Fibroblast of skin of scalp (primary cell): Measurements from ENCODE around the gene CYP4F22.
"Not testable (repeated sequence)": the region's sequence is repeated elsewhere in the genome, so short reads cannot be mapped to it uniquely, and the experiment has no call there.

Experiments
- DNase-seq: peaks from one replicate; pipeline ENCODE4 v3.0.0-alpha.2; 2013

Gene CYP4F22

GRCh38 chr19:15577184-15577771 lies 69.0 kb downstream of the CYP4F22 start:
- DNase-seq = no peak

- DNase-seq = no peak
Observed at GRCh38 chr19:15583346-15583745, 75.0 kb downstream of the CYP4F22 start.

DNA sequence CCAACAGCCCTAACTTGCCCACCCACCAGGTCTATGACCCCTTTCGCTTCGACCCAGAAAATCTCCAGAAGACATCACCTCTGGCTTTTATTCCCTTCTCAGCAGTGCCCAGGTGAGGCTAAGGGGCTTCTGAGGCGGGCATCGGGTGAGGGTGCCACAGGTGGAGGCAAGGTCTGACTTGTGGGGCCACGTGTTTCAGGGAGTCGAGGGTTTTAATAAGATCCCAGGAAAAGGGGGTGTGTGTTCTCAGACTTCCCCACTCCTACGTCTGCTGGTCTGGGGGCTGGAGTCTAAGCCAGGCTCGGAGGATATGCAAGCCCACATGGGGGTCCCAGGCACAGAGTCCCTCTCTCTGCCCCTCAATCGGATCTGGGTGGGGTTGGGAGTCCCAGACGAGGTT lies 75.8 kb downstream of the CYP4F22 start:
- no peak for DNase-seq

DNA sequence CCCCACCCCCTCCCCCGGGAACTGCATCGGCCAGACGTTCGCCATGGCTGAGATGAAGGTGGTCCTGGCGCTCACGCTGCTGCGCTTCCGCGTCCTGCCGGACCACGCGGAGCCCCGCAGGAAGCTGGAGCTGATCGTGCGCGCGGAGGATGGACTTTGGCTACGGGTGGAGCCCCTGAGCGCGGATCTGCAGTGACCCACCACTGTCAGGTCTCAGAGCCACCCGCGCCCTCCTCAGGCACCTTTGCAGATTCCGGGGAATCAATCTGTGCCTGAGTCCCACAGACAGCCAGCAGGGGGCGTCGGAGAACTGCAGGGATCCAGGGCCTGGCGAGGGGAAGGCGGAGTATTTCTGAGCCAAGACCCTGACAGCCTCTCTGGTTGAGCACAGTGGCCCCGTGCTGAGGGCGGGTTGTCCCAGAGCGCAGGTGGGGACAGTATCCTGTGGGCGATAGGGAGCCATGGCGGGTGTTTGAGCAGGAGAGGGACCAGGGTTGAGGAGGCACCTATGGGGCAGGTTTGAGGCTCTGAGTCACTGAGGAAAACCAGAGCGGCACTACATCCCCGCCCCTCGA lies 76.3 kb downstream of the CYP4F22 start:
- peak; percentile 56 for DNase-seq

GRCh38 chr19:15587663-15588062 lies 79.3 kb downstream of the CYP4F22 start:
- no peak for DNase-seq

DNA sequence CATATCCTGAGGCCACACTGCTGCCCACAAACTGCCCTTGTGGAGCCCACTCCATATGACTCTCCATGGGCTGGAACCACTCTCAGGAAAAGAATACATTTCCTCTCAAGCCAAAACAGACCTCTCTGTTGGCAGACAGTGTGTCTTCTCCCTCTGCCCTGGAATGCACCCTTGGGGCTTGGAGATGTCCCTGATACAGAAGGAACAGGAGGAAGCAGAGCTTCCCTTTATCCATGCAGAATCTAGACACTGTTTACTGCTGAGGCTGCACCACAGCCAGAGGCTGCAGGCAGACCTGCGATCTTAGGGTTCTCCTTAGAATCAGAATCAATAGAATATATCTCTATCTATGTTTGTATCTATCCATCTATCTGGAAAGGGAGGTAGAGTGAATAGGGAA lies 79.9 kb downstream of the CYP4F22 start:
- no peak for DNase-seq

- DNase-seq = no peak
Observed at GRCh38 chr19:15589760-15590451, 81.6 kb downstream of the CYP4F22 start.

- DNase-seq = no peak
Observed at GRCh38 chr19:15591796-15592195, 83.5 kb downstream of the CYP4F22 start.

GRCh38 chr19:15592506-15592905 lies 84.2 kb downstream of the CYP4F22 start:
- not testable (repeated sequence) for DNase-seq

- DNase-seq = not testable (repeated sequence)
Observed at GRCh38 chr19:15593766-15594165, 85.4 kb downstream of the CYP4F22 start.

GRCh38 chr19:15595069-15595468 lies 86.7 kb downstream of the CYP4F22 start:
- no peak for DNase-seq
